Panc1 (cell line): Measurements from ENCODE around the gene SIL1. TPM values are rescaled to one million over a fixed set of nuclear protein-coding genes. Genes with fewer than 3 reads are reported as not detected.
"Not testable (repeated sequence)": the region's sequence is repeated elsewhere in the genome, so short reads cannot be mapped to it uniquely, and the experiment has no call there.

Source experiments
- ATAC-seq: fragments of 200-7000 bp; cut with Tn5 transposase; 2 replicates; pipeline ENCODE4 v1.9.1; 2020; ENCODE audit warnings: mild to moderate bottlenecking, moderate library complexity
- BruUV-seq: library from RNA; stranded (reverse); fragments of 400-500 nt; replicated peaks from 2 replicates; lab custom pipeline; 2021; lab: Mats Ljungman, UMichigan
- CTCF ChIA-PET: fragments of 300-600 bp; sonication (Branson Sonifier 250); formaldehyde crosslinking; loops from one replicate; lab custom pipeline; 2022; ENCODE audit warnings: antibody characterized with exemption; lab: Charles Lee
- POLR2A ChIA-PET: fragments of 300-600 bp; sonication (Branson Sonifier 250); formaldehyde crosslinking; loops from one replicate; lab custom pipeline; 2022; ENCODE audit warnings: antibody characterized with exemption; lab: Charles Lee
- DNase-seq: peaks from one replicate; pipeline ENCODE4 v3.0.0-alpha.2; 2010; ENCODE audit warnings: low read depth, low spot score
- H3K27ac ChIP-seq: 2 replicates; pipeline ENCODE4 v1.5.1; 2011; ENCODE audit warnings: mild to moderate bottlenecking, low read length, inconsistent platforms
- H3K27me3 ChIP-seq: fragments of 200-500 bp; sonication (Bioruptor generic); 2 replicates; pipeline ENCODE4 v1.6.0; 2014; ENCODE audit warnings: low read length, inconsistent platforms; ENCODE audit not compliant: control insufficient read depth, insufficient read depth
- H3K36me3 ChIP-seq: fragments of 200-500 bp; sonication (Bioruptor generic); 2 replicates; pipeline ENCODE4 v1.5.1; 2014; ENCODE audit warnings: inconsistent platforms, mild to moderate bottlenecking, low read length, moderate library complexity; ENCODE audit not compliant: control insufficient read depth, insufficient read depth
- H3K4me1 ChIP-seq: 2 replicates; pipeline ENCODE4 v1.5.1; 2011; ENCODE audit warnings: inconsistent platforms, mild to moderate bottlenecking, low read length, moderate library complexity; ENCODE audit not compliant: control insufficient read depth, insufficient read depth
- H3K4me3 ChIP-seq, 2 experiments: 2 replicates each; pipeline ENCODE4 v1.5.1; 2011 to 2012; ENCODE audit warnings: low read depth in 2 of 2, low read length in 2 of 2, mild to moderate bottlenecking in 2 of 2, inconsistent platforms in 1 of 2, moderate library complexity in 1 of 2
- H3K9me3 ChIP-seq: fragments of 200-500 bp; sonication (Bioruptor generic); 2 replicates; pipeline ENCODE4 v1.5.1; 2014; ENCODE audit warnings: low read depth, mild to moderate bottlenecking, inconsistent platforms, low read length, moderate library complexity; ENCODE audit not compliant: control insufficient read depth, insufficient read depth
- CTCF ChIP-seq: fragments of 450-650 bp; IDR thresholded peaks from 2 replicates; pipeline ENCODE4 v1.5.1; 2017; ENCODE audit warnings: mild to moderate bottlenecking
- POLR2AphosphoS5 ChIP-seq: IDR thresholded peaks from 2 replicates; pipeline ENCODE4 v1.6.1; 2012; ENCODE audit warnings: mild to moderate bottlenecking, low read depth, low read length, moderate library complexity
- REST ChIP-seq, 2 experiments: IDR thresholded peaks; 2 replicates each; pipeline ENCODE4 v1.6.1; 2011 to 2012; ENCODE audit warnings: low read depth in 2 of 2, control low read depth in 1 of 2, low read length in 1 of 2, mild to moderate bottlenecking in 1 of 2, moderate library complexity in 1 of 2; ENCODE audit not compliant: insufficient read depth in 1 of 2
- SIN3A ChIP-seq: IDR thresholded peaks from 2 replicates; pipeline ENCODE4 v1.6.1; 2012; ENCODE audit warnings: low read depth, mild to moderate bottlenecking, low read length, moderate library complexity, borderline replicate concordance; ENCODE audit not compliant: insufficient read depth
- TCF7L2 ChIP-seq: IDR thresholded peaks from 2 replicates; pipeline ENCODE4 v1.6.1; 2011; ENCODE audit warnings: mild to moderate bottlenecking, low read depth, low read length, inconsistent platforms
- in situ Hi-C: cut with HindIII; loops from 2 replicates; pipeline ENCODE4 v1.10.0; 2016; ENCODE audit warnings: low sequenced_read_pairs, low pct_unique_long_range_greater_than_20kb
- intact Hi-C: fragments of 100-400 bp; cut with micrococcal nuclease; formaldehyde crosslinking; loops from one replicate; pipeline ENCODE4 v1.10.0; 2022; ENCODE audit not compliant: unreplicated experiment
- total RNA-seq: library from RNA; stranded (reverse); gene quantifications from one replicate; pipeline ENCODE4 v1.2.1, GENCODE V29; 2021; ENCODE audit not compliant: unreplicated experiment

SIL1 gene
- total RNA-seq, 1 experiment from 2014 or later = 35.4 TPM

- no peak for DNase-seq
- no peak overlapping the region for H3K27ac ChIP-seq
- no peak for ATAC-seq
- no peaks in the 10 kb centered on the region for H3K4me1 ChIP-seq
- H3K27me3 ChIP-seq = no peaks in the 10 kb centered on the region
- H3K9me3 ChIP-seq = no peaks in the 10 kb centered on the region
- ChIA-PET POLR2A (no interaction called here), CTCF (no interaction called here)
- in situ Hi-C loops (no loop called here), intact Hi-C loops (no loop called here)
- BruUV-seq = no TSS peak
- H3K4me3 ChIP-seq = no peak overlapping the region
- H3K36me3 ChIP-seq = no peaks in the 10 kb centered on the region
- TF ChIP-seq POLR2AphosphoS5 = no peak
- no peak for TF ChIP-seq SIN3A
- TF ChIP-seq CTCF = no peak
- TF ChIP-seq TCF7L2 = no peak
- TF ChIP-seq REST (IDR thresholded peaks at IDR 0.05; ENCODE audit: insufficient read depth in 1 of 2, low read depth in 2 of 2, low read length in 1 of 2) = no peak
Measured at GRCh38 chr5:139058121-139058520, 140.0 kb downstream of the SIL1 start.

GRCh38 chr5:139057045-139057939 lies 140.9 kb downstream of the SIL1 start:
- in situ Hi-C loops, CTCF ChIA-PET, H3K4me3 ChIP-seq, ATAC-seq, H3K27ac ChIP-seq, POLR2A ChIA-PET, H3K9me3 ChIP-seq, intact Hi-C loops, DNase-seq, H3K36me3 ChIP-seq, H3K27me3 ChIP-seq, H3K4me1 ChIP-seq, BruUV-seq: not testable (repeated sequence)

- no peaks in the 10 kb centered on the region for H3K36me3 ChIP-seq
- in situ Hi-C loops = no loop called here
- no TSS peak for BruUV-seq
Measured at GRCh38 chr5:139052975-139053374, 145.2 kb downstream of the SIL1 start.

More at GRCh38 chr5:139052975-139053374, 145.2 kb downstream of the SIL1 start:
- ChIA-PET POLR2A (no interaction called here), CTCF (no interaction called here)
- ATAC-seq (no peak), DNase-seq (no peak)
- H3K4me1 ChIP-seq = no peaks in the 10 kb centered on the region
- H3K4me3 ChIP-seq = no peak overlapping the region
- intact Hi-C loops = no loop called here
- H3K27me3 ChIP-seq = no peaks in the 10 kb centered on the region
- H3K9me3 ChIP-seq = no peaks in the 10 kb centered on the region
- TF ChIP-seq SIN3A (no peak), TCF7L2 (no peak), CTCF (no peak), REST (IDR thresholded peaks at IDR 0.05; ENCODE audit: insufficient read depth in 1 of 2, low read depth in 2 of 2, low read length in 1 of 2) (no peak), POLR2AphosphoS5 (no peak)
- no peak overlapping the region for H3K27ac ChIP-seq
